Forelimb muscle (tissue), 1 donor: ENCODE data around the gene MRPL38. TPM values are rescaled to one million over a fixed set of nuclear protein-coding genes. Genes with fewer than 3 reads are reported as not detected.
"Not testable (repeated sequence)": the region's sequence is repeated elsewhere in the genome, so short reads cannot be mapped to it uniquely, and the experiment has no call there.

Source experiments
- DNase-seq: peaks from one replicate; pipeline ENCODE4 v3.0.0-alpha.2; 2013; ENCODE audit warnings: low read depth
- polyA plus RNA-seq: library from polyadenylated mRNA; unstranded; fragments of 120-200 nt; gene quantifications from one replicate; pipeline ENCODE4 v1.2.1, GENCODE V29; 2013; ENCODE audit not compliant: insufficient read length

Gene MRPL38
- polyA plus RNA-seq, 1 donor, result 73.6 TPM

DNA sequence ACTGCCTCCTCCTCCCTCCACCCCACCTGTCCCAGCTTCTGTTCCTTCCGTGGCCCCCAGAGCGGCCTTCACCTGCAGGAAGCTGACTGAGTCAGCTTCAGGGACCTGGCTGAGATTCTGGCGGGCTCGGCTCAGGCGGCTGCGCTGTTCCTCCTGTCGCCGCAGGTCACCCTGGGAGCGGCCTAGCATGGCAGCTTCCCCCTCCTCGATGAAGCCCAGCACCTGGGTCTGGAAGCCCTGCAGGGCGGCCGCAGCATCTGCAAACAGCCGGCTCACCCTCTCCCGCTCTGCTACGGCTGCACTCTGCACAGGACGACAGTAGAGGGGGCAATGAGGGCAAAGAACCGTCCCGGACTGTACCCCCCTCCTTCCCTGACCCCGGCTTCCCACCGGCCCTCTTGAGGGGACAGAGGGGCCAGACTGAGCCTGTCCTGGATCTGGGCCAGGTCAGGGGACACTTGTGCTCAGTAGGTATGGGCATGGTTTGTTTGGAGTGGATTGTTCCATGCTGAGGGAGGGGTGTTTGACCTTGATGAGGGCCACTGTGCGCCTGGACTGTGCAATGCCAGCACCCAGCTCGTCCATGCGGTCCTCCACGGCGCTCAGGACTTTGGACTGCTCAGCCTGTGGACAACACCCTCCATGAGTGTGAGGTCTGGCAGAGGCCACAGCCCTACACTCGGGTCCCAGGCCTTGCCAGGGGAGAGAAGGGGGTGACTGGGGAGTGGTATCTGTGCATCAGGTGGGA is 28.3 kb downstream of the MRPL38 start:
- DNase-seq, result no peak

DNA sequence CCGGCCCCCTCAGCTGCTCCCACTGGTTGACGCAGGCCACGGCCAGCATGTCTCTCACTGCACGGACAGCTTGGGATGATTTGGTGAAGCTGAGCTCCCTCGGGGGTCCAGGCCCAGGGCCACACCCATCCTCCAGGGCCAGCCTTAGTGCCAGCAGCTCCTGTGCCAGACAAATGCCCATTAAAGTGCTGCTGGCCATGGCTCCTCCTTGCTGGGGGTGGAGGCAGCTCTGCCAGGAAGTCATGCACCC is 28.8 kb downstream of the MRPL38 start:
- no peak for DNase-seq

DNA sequence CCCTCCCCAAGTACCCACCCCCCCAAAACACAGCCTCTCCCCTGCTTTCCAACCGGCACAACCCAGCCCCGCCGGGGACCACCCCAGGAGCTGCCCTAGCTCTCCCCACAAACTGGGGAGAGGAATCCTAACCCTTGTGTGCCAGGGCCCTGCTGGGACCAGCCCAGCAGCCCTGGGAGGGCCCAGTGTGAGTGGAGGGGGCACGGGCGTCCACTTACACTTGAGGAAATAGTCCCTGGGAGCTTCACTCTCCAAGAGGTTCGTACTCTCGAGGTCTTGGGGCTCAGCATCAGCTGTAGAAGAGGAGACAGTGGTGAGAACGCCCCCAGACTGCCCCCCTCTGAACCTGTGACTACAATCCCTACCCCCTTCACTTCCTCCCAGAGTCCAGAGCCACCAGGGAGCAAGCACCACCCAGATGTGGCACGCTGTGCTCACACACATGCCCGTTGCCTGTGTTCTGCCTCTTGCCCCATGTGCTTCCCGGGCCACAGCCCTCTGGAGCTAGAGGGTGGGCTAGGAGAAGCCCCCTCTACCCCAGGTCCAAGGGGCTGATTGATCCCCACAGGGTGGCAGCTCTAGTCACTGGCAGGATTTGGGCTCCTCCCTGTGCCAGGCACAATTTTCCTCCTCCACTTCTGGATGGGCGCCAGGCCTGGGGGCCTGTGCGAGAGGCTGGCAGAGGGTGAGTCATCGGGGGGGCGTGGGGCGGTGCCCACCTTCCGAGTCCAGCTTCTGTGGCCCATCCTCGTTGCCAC is 29.3 kb downstream of the MRPL38 start:
- DNase-seq, result no peak

DNA sequence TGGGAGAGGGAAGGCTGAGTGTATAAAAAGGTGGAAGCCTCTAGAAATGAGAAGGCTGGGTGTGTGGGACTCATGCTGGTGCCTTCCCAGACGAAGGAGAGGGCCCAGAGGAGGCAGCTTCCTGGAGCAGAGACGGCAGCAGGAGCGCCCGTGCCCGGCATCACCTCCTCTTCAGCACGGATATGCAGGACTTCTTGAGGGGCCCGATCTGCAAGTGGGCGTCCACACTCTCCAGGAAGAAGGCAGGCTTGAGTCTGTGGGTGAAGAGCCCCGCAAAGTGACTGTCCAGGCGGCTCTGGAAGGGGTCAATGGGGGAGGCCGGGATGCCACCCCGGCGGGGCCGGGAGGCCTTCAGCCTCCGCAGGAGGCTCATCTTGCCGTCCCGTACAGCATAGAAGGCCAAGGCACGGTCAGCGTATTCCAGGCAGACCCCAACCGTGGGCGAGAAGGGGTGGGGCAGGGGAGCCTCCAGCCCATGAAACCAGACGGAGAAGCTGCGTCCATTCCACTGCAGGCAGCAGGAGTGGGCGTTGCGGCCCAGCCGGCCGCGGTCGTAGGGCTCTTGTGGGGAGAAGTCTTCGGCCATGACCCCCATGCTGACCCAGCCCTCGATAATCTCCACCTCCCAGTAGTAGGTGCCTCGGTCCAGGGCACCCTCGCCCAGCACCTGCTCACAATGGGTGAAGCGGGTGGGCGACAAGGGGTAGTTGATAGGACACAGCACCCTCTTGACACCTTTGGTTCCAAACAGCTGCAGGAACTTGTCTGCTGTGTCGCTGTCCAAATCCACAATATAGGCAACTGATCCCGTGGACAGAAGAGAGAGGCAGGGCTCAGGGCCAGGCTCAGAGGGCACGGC is 30.1 kb downstream of the MRPL38 start:
- no peak for DNase-seq

DNA sequence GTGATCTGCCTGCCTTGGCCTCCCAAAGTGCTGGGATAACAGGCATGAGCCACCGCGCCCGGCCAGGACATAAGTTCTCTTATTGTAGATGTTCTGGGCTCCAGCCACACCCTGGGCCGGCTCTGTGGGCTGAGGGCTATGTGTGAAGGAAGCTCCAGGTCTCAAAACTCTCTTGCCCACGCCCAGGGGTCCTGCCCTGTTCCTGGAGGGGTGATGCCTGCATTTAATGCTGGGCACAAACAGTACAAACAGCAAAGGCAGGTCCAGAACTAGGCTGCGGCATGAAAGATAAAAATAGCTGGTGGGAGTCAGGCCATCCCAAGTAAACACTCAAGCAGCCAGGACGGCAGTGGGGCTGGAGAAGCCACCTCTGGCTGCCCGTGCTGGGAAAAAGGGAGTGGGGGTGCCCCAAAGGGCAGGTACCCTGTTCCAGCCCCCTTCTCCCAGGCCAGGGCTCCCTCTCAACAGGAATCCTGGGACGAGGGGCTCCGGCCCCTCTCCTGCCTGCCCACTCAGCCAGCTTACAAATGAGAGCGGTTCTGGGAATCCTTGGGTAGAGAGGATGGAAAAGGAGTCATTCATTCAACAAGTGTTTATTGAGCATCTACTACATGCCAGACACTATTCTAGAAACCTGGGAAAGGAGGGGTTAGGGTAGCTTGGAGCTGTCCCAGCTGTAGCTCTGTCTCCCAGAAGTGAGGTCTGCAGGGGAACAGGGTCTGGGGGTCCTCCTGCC is 30.9 kb downstream of the MRPL38 start:
- DNase-seq, result no peak

DNA sequence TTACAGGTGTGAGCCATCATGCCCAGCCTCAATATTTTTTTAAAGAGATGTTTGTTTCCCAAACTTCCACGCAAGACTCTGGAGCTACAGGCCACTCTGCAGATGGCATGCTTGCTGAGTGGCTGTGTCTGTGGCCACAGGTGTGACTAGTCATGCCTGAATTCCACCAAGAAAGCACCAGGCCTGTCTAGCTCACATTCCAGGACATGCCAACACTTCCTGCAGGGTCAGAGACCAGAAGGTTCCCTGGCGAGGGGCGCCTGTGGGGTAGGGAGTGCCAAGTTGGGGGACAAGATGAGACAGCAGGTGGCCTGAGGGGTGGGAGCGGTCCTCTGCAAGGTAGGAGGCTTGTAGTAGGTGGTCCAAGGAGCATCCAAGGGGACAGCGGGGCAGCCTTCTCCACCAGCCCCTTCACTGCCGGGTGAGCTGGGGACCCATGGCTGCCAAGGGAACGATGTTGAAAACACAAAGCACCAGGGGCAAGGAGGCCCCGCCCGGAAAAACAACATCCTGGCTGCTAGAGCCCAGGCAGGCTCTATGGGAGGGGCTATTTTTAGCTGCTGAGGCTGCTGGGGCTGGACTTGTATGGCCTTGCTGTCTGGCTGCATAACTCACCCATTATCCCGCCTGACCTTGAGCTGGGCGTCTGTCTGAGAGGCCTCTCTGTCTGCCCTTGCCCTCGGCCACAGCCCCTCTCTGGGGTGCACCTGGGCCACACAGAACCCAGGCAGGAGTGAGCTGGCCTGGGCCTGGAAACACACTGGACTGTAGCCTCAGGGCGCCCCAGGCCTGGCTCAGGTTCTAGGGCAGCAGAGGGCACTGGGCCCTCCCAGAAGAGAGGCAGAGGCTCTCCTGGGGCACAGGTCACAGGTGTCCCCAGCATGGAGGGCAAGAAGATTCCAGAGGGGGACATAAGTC is 32.0 kb downstream of the MRPL38 start:
- DNase-seq, result no peak

DNA sequence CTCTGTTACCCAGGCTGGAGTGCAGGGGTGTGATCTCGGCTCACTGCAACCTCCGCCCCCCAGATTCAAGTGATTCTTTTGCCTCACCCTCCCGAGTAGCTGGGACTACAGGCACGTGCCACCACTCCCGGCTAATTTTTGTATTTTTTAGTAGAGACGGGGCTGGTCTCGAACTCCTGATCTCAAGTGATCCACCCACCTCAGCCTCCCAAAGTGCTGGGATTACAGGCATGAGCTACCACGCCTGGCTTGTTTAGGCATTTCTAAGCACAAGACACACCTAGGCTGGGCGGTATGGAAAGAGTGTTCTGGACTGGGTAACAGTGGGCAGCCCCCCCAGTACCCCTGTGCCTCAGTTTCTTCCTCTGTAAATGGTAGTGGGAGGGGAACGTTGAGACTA is 34.5 kb downstream of the MRPL38 start:
- not testable (repeated sequence) for DNase-seq

DNA sequence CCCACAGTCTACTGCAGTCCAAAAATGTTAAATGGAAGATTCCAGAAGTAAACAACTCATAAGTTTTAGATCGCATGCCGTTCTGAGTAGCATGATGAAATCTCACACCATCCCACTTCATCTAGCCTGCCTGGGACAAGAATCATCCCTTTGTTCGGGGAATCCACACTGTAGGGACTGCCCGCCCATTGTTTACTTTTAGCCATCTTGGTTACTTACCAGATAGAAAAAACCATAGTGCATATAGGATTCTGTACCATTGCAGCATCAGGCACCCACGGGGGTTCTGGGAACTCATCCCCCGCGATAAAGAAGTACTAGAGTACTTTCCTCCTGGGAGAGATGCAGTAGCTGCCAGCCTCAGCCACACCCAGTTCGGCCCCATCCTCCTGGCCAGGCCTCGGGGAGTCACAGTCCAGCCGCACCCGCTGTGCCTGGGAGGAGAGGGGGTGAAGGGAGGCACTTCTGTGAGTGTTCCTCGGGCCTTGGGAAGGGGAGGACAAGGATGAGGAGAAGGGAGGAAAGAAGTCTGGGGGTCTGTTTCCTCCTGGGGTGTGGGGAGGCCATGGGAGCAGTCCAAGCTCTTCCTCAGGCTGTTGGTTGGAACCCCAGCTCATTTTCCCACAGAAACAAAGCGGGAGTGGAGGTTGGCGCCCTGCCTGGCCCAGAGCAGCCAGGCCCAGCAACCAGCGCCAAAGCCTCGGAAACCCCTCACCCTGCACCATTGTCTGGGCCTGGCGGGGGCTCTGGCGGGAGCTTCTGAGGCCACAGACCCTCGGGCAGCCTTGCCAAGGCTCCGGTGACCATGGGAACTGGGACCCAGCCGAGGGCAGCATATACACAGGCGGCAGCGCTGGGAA is 35.2 kb downstream of the MRPL38 start:
- DNase-seq, result no peak

DNA sequence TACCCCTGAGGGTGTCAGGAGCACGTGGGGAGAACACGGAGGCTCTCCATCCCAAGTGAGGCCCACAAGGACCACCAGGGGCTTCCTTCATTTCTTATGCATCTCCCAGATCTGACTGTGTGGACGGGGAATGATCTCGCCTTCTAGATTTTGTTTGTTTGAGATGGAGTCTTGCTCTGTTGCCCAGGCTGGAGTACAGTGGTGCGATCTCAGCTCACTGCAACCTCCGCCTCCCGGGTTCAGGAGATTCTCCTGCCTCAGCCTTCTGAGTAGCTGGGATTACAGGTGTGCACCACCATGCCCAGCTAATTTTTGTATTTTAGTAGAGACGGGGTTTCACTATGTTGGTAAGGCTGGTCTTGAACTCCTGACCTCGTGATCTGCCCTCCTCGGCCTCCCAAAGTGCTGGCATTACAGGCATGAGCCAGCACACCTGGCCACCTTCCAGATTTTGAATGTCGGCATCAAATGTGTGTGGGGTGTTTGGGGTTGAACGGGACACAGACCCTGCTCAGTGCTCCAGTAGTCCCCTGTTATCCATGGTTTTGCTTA is 35.9 kb downstream of the MRPL38 start:
- not testable (repeated sequence) for DNase-seq

DNA sequence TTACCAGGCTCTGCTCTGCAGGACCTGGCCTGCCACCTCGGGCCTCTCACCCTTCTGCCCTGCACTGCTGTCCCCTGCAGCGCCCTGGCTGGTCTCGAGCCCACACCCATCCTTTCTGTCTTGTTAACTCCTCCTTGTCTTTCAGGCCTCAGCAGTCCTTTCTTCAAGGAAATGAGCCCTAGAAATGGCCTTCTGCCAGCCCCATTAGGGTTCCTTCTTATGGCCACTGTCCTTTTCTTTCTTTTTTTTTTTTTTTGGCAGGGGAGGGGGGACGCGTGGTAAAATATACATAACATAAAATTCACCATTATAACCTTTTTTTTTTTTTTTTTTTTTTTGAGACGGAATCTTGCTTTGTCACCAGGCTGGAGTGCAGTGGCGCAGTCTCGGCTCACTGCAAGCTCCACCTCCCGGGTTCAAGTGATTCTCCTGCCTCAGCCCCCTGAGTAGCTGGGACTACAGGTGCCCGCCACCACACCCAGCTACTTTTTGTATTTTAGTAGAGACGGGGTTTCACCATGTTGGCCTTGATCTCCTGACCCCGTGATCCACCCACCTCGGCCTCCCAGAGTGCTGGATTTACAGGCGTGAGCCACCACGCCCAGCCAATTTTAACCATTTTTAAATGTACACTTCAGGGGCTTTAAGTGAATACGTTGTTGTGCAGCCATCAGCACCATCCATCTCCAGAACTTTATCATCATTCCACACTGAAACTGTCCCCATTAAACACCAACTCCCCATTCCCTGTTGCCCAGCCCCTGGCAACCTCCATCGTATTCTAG is 39.1 kb downstream of the MRPL38 start:
- DNase-seq, result not testable (repeated sequence)

DNA sequence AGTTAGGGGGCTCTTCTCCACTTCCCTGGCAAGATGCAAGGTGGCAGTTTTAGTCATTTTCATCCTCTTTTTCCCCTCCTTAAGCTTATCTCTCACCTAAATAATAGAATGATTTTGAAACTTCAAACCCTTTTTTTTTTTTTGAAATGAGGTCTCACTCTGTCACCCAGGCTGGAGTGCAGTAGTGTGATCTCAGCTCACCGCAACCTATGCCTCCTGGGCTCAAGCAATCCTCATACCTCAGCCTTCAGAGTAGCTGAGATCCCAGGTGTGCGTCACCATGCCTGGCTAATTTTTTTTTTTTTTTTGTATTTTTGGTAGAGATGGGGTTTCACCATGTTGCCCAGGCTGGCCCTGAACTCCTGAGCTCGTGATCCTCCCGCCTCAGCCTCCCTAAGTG is 39.8 kb downstream of the MRPL38 start:
- not testable (repeated sequence) for DNase-seq

DNA sequence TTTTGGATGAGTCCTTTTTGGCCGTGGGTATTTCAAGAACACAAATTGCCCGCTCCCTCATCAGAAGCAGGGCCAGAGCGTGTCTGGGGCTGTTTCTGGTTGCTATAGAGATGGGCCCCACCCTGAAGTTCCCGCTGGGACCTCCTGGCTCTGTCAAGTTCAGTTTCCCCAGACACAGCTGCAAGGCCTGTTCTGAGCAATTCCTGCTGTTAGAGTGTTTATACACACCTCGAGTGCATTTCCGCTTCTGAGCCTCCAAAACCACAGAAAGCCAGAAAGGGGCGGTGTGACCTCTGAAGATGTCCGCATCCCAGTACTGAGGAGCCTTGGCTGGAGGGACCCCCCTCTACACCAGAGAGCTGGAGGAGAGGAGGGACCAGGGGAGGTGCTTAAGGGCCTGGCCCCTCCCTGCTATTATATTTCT is 40.2 kb downstream of the MRPL38 start:
- DNase-seq, result no peak

DNA sequence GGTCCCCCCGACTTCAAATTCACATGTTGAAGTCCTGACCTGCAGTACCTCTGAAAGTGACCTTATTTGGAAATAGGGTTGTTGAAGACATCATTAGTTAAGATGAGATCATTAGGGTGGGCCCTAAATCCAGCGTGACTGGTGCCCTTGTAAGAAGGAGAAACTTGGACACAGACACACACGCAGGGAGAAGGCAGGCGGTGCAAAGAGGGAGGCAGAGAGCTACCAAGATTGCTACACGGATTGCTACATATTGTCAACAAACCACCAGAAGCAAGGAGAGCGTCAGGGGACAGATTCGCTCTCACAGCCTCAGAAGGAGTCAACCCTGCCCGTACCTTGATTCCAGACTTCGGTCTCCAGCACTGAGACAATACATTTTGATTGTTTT is 42.8 kb downstream of the MRPL38 start:
- no peak for DNase-seq

DNA sequence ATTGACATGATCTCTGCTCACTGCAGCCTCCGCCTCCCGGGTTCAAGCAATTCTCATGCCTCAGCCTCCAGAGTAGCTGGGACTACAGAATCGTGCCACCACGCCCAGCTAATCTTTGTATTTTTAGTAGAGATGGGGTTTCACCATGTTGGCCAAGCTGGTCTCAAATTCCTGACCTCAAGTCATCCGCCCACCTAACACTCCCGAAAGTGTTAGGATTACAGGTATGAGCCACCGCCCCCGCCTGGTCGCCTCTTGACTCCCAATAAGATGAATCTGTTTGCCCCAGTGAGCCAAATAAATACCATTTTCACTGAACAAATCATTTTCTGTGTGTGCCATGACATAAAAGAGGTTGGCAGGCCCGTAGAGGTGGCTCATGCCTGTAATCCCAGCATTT is 45.3 kb downstream of the MRPL38 start:
- not testable (repeated sequence) for DNase-seq

DNA sequence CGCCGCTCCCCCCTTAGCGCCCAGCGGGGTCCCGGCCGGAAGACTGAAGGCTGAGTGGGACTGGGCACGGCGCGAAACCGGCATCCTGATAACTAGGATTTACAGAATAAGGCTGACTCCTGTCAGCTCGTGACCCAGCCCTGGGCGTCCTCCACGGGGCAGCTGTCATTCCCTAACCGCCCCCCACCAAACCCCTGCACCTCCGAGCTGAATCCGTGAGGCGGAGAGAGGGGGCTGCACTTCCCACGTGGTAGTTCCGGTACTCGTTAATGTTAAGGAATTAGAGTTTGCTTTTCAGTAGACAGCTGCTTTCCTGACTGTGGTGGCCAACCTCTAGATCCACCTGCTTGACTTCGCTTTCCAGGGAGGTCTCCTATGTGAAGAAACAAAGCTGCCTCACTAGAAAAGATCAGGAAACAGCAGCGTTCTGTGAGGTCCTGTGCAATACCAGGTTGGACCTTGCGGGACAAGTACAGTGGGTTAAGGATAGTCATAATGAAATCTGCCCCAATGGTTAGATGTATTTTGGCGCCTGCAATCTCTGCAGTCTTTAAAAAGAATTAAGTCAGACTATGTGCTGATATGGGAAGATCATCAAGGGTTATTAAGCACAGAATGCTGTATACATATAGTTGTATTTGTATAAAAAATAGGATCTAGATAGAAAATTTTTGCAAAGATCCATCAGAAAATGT is 48.5 kb downstream of the MRPL38 start:
- no peak for DNase-seq

DNA sequence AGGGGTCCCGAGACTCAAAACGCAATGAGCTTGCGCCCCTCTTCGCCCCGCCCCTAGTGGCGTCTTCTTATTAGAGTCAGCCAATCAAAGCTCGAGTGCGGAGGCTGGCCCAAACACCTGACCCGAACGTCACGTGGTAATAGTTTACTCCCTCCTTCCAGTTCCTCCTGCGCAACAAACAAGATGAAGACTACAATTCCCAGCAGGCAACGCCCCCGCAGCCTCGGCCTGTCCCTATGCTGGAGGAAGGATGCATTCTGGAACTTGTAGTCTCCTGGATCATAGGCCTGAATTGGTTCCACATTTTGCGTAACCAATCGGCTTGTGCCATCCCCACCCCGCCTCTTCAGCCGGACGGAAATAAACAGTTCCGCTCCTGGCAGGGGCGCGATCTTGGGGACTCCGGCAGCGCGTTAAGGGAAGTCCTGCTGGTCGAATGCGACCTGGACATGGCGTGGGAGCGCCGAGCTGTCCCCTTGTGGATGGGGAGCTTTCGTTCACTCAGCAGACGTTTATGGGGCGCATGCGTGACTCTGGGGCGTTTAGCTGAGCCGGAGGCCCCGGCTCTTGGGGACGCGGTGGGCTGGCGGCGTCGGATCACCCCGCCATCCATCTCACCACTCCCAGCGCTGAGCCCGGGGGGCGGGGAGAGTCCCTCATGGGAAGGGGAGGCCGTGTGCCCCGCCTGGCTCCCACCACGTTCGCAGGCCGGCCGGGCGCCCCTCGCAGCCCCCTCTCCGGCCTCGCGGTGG is 49.2 kb downstream of the MRPL38 start, which contains the start of gene WBP2:
Gene WBP2 (minus strand): TSS at position 26 of the 752 bp plus-strand sequence. CDS start 38 bp downstream, outside the sequence.
- DNase-seq, result peak; percentile 100

DNA sequence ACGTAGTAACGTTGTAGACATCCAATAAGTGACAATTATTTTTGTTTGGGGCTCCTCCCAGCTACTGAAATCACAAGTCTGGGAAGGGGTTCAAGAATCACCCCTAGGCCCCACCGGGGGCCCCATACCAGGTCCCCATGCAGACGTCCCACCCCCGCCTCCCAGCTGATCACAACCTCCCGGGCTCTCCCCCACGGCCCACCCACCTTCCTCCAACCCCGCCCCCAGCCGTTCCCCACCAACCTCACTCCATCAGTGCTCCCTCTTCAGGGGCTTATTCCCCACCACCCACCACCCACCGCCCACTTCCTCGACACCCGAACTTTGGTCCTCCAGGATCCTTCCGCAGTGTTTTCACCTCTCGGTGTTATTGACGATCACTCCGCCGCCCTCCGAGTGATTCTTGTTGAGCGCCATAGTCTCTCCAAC is 49.8 kb downstream of the MRPL38 start:
- DNase-seq, result no peak
